HG03159 (cell line): ENCODE results near the gene STOM.

Source experiments
- ATAC-seq: cut with Tn5 transposase; IDR thresholded peaks from one replicate; pipeline ENCODE4 v1.9.1; 2021; ENCODE audit warnings: mild to moderate bottlenecking, moderate library complexity; ENCODE audit not compliant: unreplicated experiment

Gene STOM

GRCh38 chr9:121289026-121289771 lies 80.9 kb downstream of the STOM start:
- no peak for ATAC-seq
